Umbilical cord (tissue), 2 donors: ENCODE measurements around the gene PRKAR1B. TPM values are rescaled to one million over a fixed set of nuclear protein-coding genes. Genes with fewer than 3 reads are reported as not detected.

Source experiments
- DNase-seq: peaks from one replicate; pipeline ENCODE4 v3.0.0-alpha.2; 2015; ENCODE audit warnings: low spot score
- total RNA-seq: library from RNA; depleted of rRNA; stranded (reverse); fragments of >200 nt; gene quantifications from one replicate; pipeline ENCODE4 v1.2.3, GENCODE V29; 2014; ENCODE audit warnings: low replicate concordance; ENCODE audit not compliant: insufficient read depth

Gene PRKAR1B
- total RNA-seq, 1 donor from 2014 or later: 9.9 TPM

- no peak for DNase-seq
These were observed 216.2 kb downstream of the PRKAR1B start for GRCh38 chr7:510782-511281.

- no peak for DNase-seq
These were observed 217.0 kb downstream of the PRKAR1B start for GRCh38 chr7:510131-510481.

GRCh38 chr7:509426-510130, 217.5 kb downstream of the PRKAR1B start:
- no peak for DNase-seq

- DNase-seq: no peak
These were observed 218.5 kb downstream of the PRKAR1B start for GRCh38 chr7:508461-509170.

- no peak for DNase-seq
These were observed 219.3 kb downstream of the PRKAR1B start for GRCh38 chr7:507623-508300.

- DNase-seq: no peak
These were observed 220.0 kb downstream of the PRKAR1B start for GRCh38 chr7:506921-507622.

GRCh38 chr7:506391-506831, 220.7 kb downstream of the PRKAR1B start:
- no peak for DNase-seq

GRCh38 chr7:505171-505570, 221.9 kb downstream of the PRKAR1B start:
- DNase-seq: no peak

GRCh38 chr7:504221-505111, 222.6 kb downstream of the PRKAR1B start:
- DNase-seq: no peak

- DNase-seq: peak; percentile 71
These were observed 223.4 kb downstream of the PRKAR1B start for GRCh38 chr7:503575-504111.

GRCh38 chr7:502296-502695, 224.8 kb downstream of the PRKAR1B start:
- no peak for DNase-seq

- DNase-seq: no peak
These were observed 225.6 kb downstream of the PRKAR1B start for GRCh38 chr7:501526-501925.

- DNase-seq: no peak
These were observed 226.3 kb downstream of the PRKAR1B start for GRCh38 chr7:500521-501420.

GRCh38 chr7:499853-500485, 227.1 kb downstream of the PRKAR1B start:
- DNase-seq: no peak

Other genes with a start within 250 kb of the PRKAR1B start
- 120 TPM for gene PDGFA, start 207.4 kb downstream of the PRKAR1B start, total RNA-seq
- gene DNAAF5, start 582 bp downstream of the PRKAR1B start, total RNA-seq: 4.3 TPM
- 164 TPM for gene SUN1, start 105.2 kb upstream of the PRKAR1B start, total RNA-seq
- 16.1 TPM for gene GET4, start 149.3 kb upstream of the PRKAR1B start, total RNA-seq
- 13.5 TPM for gene ADAP1, start 227.4 kb upstream of the PRKAR1B start, total RNA-seq
- 5.3 TPM for gene COX19, start 248.3 kb upstream of the PRKAR1B start, total RNA-seq